Superior temporal gyrus (tissue), 1 donor: ENCODE data around the gene WFDC6.
"Not testable (repeated sequence)": the region's sequence is repeated elsewhere in the genome, so short reads cannot be mapped to it uniquely, and the experiment has no call there.

ENCODE experiments used
- DNase-seq: peaks from one replicate; pipeline ENCODE4 v3.0.0-alpha.2; 2016; ENCODE audit errors: extremely low spot score

Gene WFDC6

DNA sequence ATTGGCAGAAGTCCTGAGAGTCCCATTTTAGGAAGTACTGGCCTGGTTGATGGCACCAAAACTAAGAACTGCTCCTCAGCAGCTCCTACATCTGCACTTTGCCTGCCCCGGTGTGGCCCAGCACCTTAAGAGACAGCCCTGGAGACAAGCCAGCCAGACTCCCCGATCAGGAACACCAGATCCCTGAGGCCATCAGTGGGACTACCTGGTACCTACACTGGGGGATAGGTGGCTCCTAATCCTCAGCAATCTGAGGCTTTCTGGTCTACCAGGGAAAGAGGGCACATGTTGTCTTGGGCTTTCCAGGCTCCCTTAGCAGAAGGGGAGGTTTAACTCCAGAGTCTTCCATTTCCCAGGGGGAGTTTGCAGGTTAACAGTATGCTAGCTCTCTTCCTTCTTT is at the start of gene WFDC6:
Gene WFDC6, minus strand, starts transcription at position 101 of the 400 bp plus-strand sequence. Its CDS starts 75 bp downstream, at position 26.
- no peak for DNase-seq

- no peak for DNase-seq
These were observed 49.5 kb upstream of the WFDC6 start for GRCh38 chr20:45588800-45589199.

DNA sequence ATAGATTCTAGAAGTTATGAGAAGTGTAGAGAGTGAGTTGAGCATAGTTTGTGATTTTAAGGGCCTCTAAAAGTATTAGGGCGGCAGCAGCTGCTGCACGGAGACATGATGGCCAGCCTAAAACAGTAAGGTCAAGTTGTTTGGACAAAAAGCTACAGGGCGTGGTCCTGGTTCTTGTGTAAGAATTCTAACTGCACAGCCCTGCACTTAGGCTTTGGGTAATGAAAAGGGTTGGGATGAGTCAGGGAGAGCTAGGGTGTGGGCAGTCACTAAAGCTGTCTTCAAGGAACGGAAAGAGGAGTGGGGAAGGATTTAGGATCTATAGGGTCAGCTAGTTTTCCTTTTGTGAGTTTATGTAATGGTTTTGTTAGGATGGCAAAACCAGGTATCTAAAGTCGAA is 46.7 kb upstream of the WFDC6 start:
- not testable (repeated sequence) for DNase-seq

GRCh38 chr20:45584294-45584693 is 45.0 kb upstream of the WFDC6 start:
- not testable (repeated sequence) for DNase-seq

DNA sequence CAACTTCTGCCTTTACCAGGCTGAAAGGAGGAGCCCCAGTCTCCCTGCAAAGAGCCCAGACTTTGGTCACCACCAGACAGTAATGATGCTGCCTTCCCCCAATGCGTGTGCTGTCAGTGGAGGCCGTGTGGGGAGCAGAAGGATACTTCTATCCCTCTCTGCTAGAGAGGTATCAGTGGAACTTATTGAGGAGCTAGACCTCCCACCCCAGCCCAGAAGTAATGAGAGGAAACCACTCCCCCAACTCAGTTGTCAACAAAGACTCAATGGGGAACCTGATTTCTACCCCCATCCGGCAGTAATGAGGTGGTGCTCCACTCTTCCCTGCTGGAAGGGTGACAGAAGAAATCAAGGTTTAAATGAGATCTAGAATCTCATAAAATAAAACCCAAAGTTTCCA is 44.2 kb upstream of the WFDC6 start:
- DNase-seq, result no peak

GRCh38 chr20:45581702-45582101 is 42.4 kb upstream of the WFDC6 start:
- DNase-seq, result no peak

DNA sequence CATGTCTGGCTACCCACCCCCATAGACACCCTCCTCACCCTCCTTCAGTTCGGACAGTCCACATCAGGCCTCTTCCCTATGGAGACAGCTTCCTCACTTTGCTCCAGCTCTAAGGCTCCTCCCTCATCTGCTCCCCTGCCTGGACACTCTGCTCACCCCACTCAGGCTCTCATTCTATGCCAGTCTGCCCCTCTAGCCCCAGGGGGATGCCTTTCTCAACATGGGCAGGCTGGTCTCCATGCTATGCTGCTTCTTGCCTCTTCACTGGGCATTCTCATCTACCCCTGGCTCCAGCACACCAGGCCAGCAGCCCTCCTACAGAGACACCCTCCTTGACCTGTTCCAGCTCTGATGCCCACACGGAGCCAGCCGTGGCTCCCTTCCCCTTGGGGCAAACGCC is 39.9 kb upstream of the WFDC6 start, which contains the start of gene WFDC8:
Gene WFDC8, minus strand, starts transcription at position 101 of the 400 bp plus-strand sequence. Its CDS starts 37 bp downstream, at position 64.
- no peak for DNase-seq

- DNase-seq, result no peak
These were observed 38.9 kb upstream of the WFDC6 start for GRCh38 chr20:45578231-45578630.

DNA sequence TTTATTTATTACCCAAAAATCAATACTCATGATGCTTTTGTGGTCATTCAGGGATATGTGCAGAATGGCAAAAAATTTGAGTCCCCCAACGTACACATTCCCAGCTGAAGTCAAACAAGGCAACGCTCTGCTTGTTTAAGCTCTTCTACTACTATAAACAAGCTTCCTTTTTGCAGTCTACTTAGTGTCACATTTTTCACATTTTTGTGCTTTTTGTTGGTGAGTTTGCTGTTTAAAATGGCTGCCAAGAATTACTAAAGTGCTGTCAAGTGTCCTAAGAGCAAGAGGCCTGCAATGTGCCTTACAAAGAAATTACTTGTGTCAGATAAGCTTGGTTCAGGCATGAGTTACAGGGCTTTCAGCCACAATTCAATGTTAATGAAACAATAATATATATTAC is 37.7 kb upstream of the WFDC6 start:
- DNase-seq, result no peak

GRCh38 chr20:45575931-45576330 is 36.6 kb upstream of the WFDC6 start:
- no peak for DNase-seq

DNA sequence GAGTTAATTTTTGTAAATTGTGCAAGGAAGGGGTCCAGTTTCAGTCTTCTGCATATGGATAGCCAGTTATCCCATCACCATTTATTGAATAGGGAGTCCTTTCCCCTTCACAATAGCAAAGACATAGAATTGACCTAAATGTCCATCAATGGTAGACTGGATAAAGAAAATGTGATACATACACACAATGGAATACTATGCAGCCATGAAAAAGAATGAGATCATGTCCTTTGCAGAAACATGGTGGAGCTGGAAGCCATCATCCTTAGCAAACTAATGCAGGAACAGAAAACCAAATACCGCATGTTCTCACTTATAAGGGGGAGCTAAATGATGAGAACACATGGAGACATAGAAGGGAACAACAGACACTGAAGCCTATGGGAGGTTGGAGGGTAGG is 30.4 kb upstream of the WFDC6 start:
- DNase-seq, result not testable (repeated sequence)

GRCh38 chr20:45564760-45565276 is 25.5 kb upstream of the WFDC6 start:
- DNase-seq, result no peak

- no peak for DNase-seq
These were observed 15.9 kb upstream of the WFDC6 start for GRCh38 chr20:45555198-45555597.

- DNase-seq, result no peak
These were observed 13.2 kb upstream of the WFDC6 start for GRCh38 chr20:45552456-45552855.

DNA sequence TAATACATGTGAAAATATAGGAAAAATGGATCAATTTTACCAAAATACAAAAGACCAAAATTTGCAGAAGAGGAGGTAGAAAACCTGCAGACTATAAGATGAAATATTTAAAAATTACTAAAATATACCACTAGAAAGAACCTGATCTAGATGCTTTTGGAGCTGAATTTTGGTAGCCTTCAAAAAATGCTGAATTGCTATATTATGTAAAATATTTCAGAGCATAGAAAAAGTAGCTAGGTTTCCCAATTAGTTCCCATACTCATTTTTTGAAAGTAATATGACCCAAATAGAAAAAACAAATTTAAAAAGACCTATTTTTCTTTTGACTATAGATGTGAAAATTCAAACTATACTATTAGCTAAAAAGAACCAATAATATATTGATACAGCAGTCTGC is 11.5 kb upstream of the WFDC6 start:
- DNase-seq, result no peak

DNA sequence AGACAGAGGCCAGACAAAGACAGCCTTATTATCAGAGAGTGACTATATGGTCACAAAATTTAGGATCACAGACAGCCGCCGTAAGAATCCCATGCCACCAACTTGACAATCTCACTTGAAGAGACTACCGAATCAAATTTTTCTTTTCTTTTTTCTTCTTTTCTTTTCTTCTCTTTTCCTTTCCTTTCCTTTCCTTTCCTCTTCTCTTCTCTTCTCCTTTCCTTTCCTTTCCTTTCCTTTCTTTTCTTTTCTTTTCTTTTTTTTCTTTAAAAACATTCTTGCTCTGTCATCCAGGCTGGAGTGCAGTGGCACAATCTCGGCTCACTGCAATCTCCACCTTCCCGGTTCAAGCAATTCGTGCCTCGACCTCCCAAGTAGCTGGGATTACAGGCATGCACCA is 9.1 kb upstream of the WFDC6 start:
- DNase-seq, result no peak

- no peak for DNase-seq
These were observed 8.0 kb upstream of the WFDC6 start, which contains the start of gene EPPIN for GRCh38 chr20:45547206-45547770. Gene EPPIN, minus strand, starts transcription at chr20:45547401. Its CDS starts 44 bp downstream, at chr20:45547357.

DNA sequence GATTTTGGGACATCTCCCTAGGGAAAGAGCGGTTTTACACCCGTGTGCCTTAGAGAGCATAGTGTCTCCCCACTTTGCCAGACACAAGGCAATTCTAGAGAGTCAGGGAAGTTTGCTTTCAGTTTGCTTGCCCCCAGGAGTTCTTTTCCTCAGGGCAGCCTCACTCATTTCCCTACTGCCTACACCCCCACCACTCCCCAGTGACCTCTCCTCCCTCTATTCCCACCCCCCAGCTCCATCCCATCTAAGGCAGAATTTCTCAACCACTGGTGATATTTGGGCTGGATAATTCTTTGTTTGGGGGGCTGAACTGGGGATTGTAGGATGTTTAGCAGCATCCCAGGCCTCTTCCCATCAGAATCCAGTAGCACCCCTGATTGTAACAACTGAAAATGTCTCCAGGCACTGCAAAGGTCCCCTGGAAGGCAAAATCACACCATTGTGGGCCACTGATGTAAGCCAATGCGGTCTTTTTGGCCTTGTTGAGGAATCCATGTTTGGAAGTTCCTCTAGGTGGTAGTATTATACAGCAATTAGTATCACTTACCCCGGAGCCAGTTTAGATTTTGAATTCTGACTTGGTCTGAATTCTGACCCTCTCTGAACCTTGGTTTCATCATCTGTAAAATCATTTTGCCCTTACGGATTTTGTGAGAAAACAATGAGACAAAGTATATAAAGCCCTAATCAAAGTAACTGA is 6.6 kb upstream of the WFDC6 start:
- DNase-seq, result peak; percentile 71

DNA sequence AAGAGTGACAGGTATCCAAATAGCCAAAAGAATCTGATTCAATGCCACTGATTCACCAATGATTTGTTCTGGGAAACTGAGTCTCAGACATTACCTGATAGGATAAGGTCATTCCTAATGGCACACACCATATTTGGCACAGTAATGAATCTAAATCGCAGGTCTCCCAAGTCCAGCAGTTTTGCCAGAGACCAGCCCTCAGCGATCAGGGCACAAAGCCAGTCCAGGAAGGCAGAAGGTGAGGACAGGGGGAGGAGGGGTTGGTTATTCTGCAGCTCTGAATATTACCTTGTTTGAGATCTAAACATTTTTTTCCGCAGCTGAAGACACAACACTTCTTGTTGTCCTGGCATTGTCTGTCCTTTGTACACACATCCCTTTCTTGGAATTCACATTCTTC is 6.1 kb upstream of the WFDC6 start:
- DNase-seq, result no peak

DNA sequence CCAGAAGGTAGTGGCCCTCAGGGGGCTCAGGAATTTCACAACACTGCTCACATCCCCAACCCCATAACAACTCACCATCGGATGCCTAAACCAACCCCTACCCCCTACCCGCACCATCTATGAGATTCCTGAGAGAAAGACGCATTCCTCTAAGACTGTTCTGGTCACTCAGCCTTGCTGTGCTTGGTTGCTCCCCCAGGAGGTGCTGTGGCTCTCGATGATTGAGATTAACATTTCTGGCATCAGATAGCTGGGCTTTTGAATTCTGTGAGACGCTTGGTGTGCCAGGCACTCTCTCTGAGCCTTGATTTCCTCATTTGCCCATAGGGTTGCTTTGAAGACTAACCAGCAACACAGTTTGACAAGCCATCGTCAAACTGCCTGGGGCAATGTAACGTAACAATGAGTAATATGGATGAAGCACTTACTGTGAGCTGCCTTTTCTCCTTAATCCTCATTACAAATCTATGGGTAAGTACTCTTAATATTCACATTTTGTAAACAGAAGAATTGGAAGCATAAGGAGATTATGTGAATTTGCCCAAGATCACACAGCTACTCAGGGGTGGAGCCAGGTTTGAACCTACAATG is 978 bp downstream of the WFDC6 start:
- no peak for DNase-seq

DNA sequence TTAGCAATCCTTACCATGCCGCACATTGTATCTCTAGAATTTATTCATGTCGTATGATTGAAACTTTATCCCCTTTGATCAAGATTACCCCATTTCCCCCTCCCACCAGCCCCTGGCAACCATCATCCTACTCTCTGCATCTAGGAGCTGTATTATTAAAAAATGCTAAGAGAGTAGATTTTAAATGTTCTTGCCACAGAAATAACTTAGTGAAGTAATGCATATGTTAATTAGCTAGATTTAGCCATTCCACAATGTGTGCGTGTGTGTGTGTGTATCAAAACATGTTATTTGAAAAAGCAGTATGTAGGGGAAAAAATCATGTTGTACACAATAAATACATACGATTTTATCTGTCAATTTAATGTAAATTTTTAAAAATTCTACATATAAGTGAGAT is 12.0 kb downstream of the WFDC6 start:
- DNase-seq, result no peak

DNA sequence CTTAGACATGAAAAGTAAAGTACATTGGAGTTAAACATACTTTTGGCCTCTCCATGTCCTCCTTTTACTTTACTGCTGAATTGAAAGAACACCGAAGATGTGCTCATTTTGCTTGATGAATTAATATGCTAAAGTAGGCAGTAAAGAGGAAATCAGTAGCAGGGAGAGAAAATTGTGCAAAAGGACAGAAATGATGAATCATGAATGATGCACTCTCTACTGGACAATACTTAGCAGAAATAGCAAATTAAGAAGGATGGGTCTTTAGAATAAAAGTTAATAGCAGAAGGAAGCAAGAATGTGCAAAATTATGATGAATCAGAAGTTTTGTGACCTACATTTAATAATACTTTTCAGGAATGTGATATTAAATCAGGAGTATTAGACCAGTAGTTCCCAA is 15.5 kb downstream of the WFDC6 start:
- no peak for DNase-seq

GRCh38 chr20:45518282-45518681 is 21.0 kb downstream of the WFDC6 start:
- no peak for DNase-seq
